Measurements from ENCODE around the gene TRIO. TPM values are rescaled to one million over a fixed set of nuclear protein-coding genes. Genes with fewer than 3 reads are reported as not detected.
A peak's percentile ranks its signal among the peaks of the same experiment; 100 is the strongest.
"Not testable (repeated sequence)": the region's sequence is repeated elsewhere in the genome, so short reads cannot be mapped to it uniquely, and the experiment has no call there.

The TRIO gene
- total RNA-seq, 1 experiment from 2014 or later: 42.1 TPM

GRCh38 chr5:14374100-14374499, 231.0 kb downstream of the TRIO start:
- no peak for DNase-seq (ENCODE audit: low spot score)
- in situ Hi-C loops (cut with HindIII; ENCODE audit: low sequenced_read_pairs): loop anchor here (25.0 kb wide), 1 partner anchor 387 kb away; no protein-coding TSS in a partner anchor

GRCh38 chr5:14376789-14377188, 233.6 kb downstream of the TRIO start:
- in situ Hi-C loops (cut with HindIII; ENCODE audit: low sequenced_read_pairs): no loop called here
- no peak for DNase-seq (ENCODE audit: low spot score)

DNA sequence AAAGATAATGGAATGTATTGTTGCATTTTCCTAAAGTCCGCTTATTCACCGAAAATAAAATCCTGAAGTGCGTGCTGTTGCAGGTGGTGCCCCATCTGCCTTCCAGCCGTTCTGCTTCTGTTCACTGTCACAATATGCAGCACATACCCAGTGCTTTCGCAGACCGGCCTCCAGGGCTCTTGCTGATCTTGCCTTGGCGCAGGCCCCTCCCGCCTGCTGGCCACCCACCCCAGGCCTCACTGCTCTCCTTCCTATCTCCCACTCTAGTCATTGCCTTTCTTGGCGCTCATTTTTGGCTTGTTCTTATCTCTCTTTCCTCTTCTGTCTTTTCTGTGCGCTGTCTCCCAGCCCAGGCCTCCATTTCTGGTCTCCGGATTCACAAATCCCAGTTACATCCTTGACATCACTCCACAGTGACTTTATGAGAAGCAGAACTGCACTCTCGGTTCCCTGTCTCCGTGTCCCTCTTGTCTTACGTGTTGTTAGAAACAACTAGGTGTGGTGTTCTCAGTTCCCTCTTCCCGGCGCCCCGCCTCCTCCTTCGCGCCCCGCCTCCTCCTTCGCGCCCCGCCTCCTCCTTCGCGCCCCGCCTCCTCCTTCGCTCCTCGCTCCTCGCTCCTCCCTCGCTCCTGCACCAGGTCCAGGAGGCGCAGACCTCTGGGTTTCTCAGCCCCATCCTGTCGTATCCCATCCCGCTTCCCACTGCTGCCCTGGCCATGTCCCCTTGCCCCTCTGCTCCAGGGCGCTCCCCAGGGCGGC, 236.8 kb downstream of the TRIO start:
- in situ Hi-C loops (cut with HindIII; ENCODE audit: low sequenced_read_pairs): no loop called here

DNA sequence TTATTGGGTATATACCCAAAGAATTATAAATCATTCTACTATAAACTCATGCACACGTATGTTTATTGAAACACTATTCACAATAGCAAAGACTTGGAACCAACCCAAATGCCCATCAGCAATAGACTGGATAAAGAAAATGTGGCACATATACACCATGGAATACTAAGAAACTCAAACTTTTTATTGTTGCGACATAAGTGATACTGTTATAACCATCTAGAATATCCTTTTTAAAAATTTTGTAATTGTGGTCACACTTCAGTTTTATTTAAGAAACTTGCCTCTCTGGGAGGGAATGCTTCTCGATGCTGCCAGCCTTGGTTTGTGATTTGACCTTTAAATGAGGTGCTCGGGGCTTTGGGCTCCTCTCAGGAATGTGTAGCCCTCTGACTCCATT, 237.6 kb downstream of the TRIO start:
- DNase-seq (ENCODE audit: low spot score): no peak
- in situ Hi-C loops (cut with HindIII; ENCODE audit: low sequenced_read_pairs): no loop called here

More for the DNA sequence above, 236.8 kb downstream of the TRIO start:
- DNase-seq (ENCODE audit: low spot score): no peak

- in situ Hi-C loops (cut with HindIII; ENCODE audit: low sequenced_read_pairs): no loop called here
- no peak for DNase-seq (ENCODE audit: low spot score)
Observed at GRCh38 chr5:14382640-14383039, 239.5 kb downstream of the TRIO start.

GRCh38 chr5:14383923-14384322, 240.8 kb downstream of the TRIO start:
- DNase-seq (ENCODE audit: low spot score): peak; percentile 92
- in situ Hi-C loops (cut with HindIII; ENCODE audit: low sequenced_read_pairs): no loop called here

GRCh38 chr5:14385019-14385418, 241.9 kb downstream of the TRIO start:
- in situ Hi-C loops (cut with HindIII; ENCODE audit: low sequenced_read_pairs): no loop called here
- no peak for DNase-seq (ENCODE audit: low spot score)

- DNase-seq (ENCODE audit: low spot score): no peak
- in situ Hi-C loops (cut with HindIII; ENCODE audit: low sequenced_read_pairs): no loop called here
Observed at GRCh38 chr5:14386884-14387624, 243.9 kb downstream of the TRIO start.

GRCh38 chr5:14388741-14389140, 245.6 kb downstream of the TRIO start:
- in situ Hi-C loops (cut with HindIII; ENCODE audit: low sequenced_read_pairs): no loop called here

DNA sequence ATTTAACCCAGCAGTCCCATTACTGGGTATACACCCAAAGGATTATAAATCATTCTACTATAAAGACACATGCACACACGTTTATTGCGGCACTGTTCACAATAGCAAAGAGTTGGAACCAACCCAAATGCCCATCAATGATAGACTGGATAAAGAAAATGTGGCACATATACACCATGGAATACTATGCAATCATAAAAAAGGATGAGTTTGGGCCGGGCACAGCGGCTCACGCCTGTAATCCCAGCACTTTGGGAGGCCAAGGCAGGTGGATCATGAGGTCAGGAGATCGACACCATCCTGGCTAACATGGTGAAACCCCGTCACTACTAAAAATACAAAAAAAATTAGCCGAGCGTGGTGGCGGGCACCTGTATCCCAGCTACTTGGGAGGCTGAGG, 249.4 kb downstream of the TRIO start:
- in situ Hi-C loops (cut with HindIII; ENCODE audit: low sequenced_read_pairs); DNase-seq (ENCODE audit: low spot score): not testable (repeated sequence)

More at GRCh38 chr5:14388741-14389140, 245.6 kb downstream of the TRIO start:
- DNase-seq (ENCODE audit: low spot score): no peak

GRCh38 chr5:14394365-14394764, 251.2 kb downstream of the TRIO start:
- in situ Hi-C loops (cut with HindIII; ENCODE audit: low sequenced_read_pairs): no loop called here
- no peak for DNase-seq (ENCODE audit: low spot score)

GRCh38 chr5:14395411-14395810, 252.3 kb downstream of the TRIO start:
- DNase-seq (ENCODE audit: low spot score): peak; percentile 50
- in situ Hi-C loops (cut with HindIII; ENCODE audit: low sequenced_read_pairs): no loop called here

- DNase-seq (ENCODE audit: low spot score): no peak
- in situ Hi-C loops (cut with HindIII; ENCODE audit: low sequenced_read_pairs): no loop called here
Observed at GRCh38 chr5:14396066-14396465, 252.9 kb downstream of the TRIO start.

GRCh38 chr5:14396737-14397136, 253.6 kb downstream of the TRIO start:
- DNase-seq (ENCODE audit: low spot score): peak; percentile 37
- in situ Hi-C loops (cut with HindIII; ENCODE audit: low sequenced_read_pairs): no loop called here

DNA sequence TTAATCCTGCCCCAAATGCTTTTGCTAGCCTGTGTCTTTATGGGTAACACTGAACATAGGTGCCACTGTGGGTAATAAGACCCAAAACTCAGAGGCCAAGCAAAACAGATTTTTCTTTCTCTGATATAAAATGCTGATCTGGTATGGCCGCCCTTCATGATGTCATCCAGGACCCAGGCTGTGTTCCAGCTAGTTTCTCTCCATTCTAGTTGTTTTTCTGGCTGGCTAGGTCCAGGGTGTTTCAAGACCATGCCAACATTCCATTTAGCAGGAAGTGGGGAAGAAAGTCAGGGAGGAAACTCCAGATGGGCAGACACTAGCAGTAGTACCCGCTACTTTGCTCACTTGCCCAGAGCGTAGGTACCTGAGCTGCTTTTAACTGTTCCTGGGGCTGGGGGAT, 254.6 kb downstream of the TRIO start:
- peak; percentile 44 for DNase-seq (ENCODE audit: low spot score)
- in situ Hi-C loops (cut with HindIII; ENCODE audit: low sequenced_read_pairs): no loop called here

DNA sequence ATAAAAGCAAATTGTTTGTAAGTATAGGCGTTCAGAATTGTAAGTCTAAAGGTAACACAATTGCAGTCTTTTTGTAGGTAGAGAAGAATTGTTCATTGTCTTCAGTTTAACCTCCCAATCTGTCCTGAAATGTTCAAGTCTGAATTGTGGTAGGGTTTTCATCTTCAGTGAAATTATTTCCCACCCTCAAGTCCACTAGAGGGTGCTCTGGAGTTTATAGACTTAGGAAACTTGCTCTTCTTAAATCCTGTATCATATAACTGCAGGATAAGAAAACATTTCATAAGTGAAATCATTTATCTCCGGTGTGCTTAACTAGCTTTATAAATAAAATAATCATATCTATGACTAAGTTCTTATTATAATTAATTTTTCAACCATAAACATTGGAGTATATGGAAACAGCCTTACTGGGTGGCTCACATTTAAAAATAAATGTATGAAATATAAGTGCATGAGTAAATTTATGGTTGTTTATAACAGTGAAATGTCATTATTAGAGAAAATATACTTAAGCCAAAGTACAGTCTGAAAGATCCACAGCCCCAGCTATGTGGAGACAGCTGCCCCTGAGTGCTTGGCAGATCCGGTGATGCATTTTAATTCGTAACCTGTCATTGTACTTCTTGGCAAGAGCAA, 256.0 kb downstream of the TRIO start:
- in situ Hi-C loops (cut with HindIII; ENCODE audit: low sequenced_read_pairs): no loop called here
- peak; percentile 83 for DNase-seq (ENCODE audit: low spot score)

- no peak for DNase-seq (ENCODE audit: low spot score)
- in situ Hi-C loops (cut with HindIII; ENCODE audit: low sequenced_read_pairs): no loop called here
Observed at GRCh38 chr5:14400085-14400484, 256.9 kb downstream of the TRIO start.

DNA sequence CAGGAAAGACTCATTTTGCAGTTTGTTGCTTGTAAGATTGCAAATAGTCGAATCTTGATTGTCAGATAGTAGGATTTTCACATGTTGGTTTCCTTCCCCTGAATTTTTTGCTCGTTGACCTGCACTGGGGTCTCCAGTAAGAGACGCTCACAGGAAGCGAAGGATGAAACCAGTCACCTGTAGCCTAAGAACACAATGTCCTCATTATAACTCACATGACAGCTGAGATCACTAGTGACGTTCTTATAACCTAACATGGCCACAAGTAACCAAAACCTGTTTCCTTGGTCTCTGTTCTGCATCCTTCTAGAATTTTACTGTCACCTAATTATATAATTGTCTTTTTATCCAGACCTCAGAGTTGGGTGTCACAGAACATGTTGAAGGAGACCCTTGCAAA, 257.5 kb downstream of the TRIO start:
- in situ Hi-C loops (cut with HindIII; ENCODE audit: low sequenced_read_pairs): no loop called here
- DNase-seq (ENCODE audit: low spot score): no peak

GRCh38 chr5:14401639-14402038, 258.5 kb downstream of the TRIO start:
- no peak for DNase-seq (ENCODE audit: low spot score)
- in situ Hi-C loops (cut with HindIII; ENCODE audit: low sequenced_read_pairs): no loop called here

DNA sequence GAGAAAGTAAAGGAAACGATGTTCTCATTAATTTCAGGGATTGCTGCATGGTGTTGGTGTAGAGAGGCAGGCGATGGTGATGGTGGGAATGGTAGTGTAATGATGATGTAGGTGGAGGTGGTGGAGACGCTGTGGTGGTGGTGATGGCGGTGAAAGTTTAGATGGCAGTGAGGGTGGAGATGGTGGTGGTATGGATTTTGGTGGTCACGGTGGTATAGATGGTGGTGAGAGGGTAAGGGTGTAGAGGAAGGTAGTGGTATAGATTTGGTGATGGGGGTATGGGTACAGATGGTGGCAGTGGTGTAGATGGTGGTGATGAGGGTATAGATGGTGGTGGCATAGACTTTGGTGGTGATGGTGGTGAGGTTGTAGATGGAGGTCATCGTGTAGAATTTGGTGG, 259.3 kb downstream of the TRIO start:
- no peak for DNase-seq (ENCODE audit: low spot score)
- in situ Hi-C loops (cut with HindIII; ENCODE audit: low sequenced_read_pairs): no loop called here
